SK-N-MC (cell line): ENCODE measurements around the gene SNCA.

Experiments used
- EZH2 ChIP-seq: fragments of 200-600 bp; sonication (generic); IDR thresholded peaks from one replicate; pipeline ENCODE4 v1.6.1; 2017; ENCODE audit warnings: antibody characterized with exemption
- FOXP2 ChIP-seq: optimal IDR thresholded peaks from 2 replicates; pipeline ENCODE3; 2011; ENCODE audit warnings: mild to moderate bottlenecking, moderate library complexity; ENCODE audit not compliant: insufficient read depth; ENCODE audit errors: extremely low read length, control extremely low read depth
- POLR2AphosphoS5 ChIP-seq: IDR thresholded peaks from 2 replicates; pipeline ENCODE4 v1.6.1; 2012; ENCODE audit warnings: mild to moderate bottlenecking, low read depth, low read length, borderline replicate concordance

DNA sequence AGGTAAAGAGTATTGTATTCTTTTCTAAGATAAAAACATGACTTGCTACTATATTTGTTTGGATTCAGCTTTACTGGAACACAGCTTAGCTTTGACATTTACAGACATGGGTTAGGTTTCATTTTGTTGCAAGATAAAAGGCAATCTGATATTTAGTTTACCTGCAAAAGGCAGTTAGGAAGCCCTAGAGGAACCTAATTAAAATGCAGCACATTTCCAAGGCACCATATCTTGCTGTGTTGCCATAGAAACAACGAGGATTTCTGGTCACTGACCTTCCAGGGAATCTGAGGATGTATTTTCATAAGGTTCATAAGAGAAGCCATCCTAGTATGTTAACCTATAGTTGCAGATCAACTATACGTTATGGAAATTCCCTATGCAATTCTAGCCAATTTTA, 116.0 kb downstream of the SNCA start:
- TF ChIP-seq EZH2 (no peak), POLR2AphosphoS5 (no peak), FOXP2 (no peak)
